NCI-H2029 (cell line): ENCODE measurements around the gene STAT3.

Source experiments
- DNase-seq: peaks from one replicate; lab custom pipeline; 2025; lab: John Stamatoyannopoulos, UW

Gene STAT3

DNA sequence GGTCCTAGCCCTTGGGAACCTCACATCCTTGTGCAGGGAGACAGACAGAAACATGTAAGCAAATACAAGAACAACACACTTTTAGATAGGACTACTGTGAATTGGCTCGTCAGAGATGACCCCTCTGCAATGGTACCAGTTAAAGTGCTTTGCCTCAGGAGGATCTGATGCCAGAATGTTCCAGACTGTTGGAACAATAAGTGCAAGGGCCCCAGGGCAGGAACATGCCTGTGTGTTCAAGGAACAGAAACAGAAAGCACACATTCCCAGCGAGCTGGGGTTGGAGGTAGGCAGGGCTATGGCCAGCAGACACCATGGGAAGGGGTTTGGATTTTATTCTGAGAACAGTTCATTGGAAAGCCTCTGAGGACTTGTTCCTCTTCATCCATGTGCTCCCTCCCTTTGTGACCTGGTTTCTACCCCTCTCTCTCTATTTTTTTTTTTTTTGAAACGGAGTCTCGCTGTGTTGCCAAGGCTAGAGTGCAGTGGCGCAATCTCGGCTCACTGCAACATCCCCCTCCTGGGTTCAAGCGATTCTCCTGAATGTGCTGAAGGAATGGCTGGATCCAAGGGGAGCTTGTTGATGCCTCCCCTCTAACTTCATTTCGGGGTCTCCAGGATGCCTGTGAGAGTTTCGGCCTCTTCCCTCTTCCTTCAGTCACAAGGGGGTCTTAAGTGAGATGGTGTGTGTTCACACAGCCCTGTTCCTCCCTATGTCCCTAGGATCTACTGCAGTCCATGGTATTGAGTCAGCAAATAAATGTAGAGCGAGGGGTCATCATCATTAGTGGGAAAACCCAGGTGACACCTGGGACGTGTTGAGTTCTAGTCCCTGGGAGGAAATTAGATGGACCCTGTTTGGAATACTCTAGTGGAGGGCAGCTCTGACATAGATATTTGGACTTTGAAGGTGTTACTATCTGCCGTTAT is 93.5 kb downstream of the STAT3 start:
- no peak for DNase-seq

GRCh38 chr17:42291129-42291528 is 97.1 kb downstream of the STAT3 start:
- DNase-seq = no peak

GRCh38 chr17:42290577-42290976 is 97.7 kb downstream of the STAT3 start:
- DNase-seq = no peak

DNA sequence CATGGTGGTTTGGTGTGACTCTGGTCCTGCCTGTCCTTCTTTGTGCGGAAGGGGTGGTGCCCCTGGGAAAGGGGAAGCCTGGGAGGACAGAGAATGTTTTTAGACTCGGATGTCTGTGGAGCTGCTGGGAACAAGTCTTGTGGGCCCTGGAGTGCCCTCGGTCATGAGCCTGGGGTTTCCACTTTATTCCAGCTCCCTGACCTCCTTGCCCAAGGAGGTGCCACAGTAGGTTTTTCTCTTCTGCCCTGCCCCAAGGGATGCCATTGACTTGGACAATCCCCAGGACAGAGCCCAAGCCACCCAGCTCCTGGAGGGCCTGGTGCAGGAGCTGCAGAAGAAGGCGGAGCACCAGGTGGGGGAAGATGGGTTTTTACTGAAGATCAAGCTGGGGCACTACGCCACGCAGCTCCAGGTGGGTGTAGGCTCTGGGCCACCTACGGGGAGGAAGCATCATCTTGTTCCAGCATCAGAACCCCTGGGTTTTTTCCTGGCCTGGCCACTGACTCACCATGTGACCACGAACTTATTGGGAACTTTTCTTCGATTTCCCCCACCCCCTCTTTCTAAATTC is 98.5 kb downstream of the STAT3 start:
- no peak for DNase-seq

- DNase-seq = peak; percentile 78
Observed at GRCh38 chr17:42288803-42289610, 99.2 kb downstream of the STAT3 start.

- DNase-seq = peak; percentile 71
Observed at GRCh38 chr17:42287977-42288802, 100.1 kb downstream of the STAT3 start, which contains the start of gene STAT5A. STAT5A (plus strand) TSS chr17:42288498; CDS start chr17:42289412, 914 bp downstream.

GRCh38 chr17:42287305-42287976 is 100.8 kb downstream of the STAT3 start:
- DNase-seq = no peak

GRCh38 chr17:42286411-42287221 is 101.6 kb downstream of the STAT3 start:
- no peak for DNase-seq

- DNase-seq = no peak
Observed at GRCh38 chr17:42285346-42286050, 102.7 kb downstream of the STAT3 start.

DNA sequence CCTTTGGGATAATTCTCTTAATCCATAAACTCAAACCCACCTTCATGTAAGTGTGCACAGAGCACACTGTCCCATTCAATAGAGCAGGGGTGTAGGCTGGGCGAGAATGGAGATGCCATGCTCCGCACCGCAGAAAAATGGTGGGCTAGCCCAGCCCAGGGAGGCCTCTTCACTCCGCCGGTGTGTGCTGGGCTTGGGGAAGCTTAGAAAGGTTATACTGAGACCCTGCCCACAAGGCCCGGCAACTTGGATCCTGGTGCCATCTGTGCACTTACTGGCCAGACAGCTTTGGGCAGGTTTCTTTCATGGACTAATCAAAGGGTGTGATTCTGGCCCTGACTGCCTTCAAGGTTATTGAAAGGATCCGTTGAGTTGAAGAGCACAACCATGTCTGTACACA is 103.7 kb downstream of the STAT3 start:
- no peak for DNase-seq

DNA sequence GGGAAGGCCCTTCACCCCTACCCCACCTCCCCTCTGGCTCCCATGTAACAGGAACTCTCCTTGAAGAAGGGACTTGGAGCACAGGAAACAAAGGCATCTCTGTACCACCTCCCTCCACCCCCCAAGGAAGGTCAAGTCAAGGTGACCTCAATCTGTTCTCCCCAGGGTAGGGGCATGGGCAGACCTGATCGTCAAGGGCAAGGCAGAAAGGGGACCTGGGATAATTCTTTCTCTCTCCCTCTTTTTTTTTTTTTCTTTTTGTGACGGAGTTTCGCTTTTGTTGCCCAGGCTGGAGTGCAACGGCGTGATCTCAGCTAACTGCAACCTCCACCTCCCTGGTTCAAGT is 104.2 kb downstream of the STAT3 start:
- DNase-seq = no peak

DNA sequence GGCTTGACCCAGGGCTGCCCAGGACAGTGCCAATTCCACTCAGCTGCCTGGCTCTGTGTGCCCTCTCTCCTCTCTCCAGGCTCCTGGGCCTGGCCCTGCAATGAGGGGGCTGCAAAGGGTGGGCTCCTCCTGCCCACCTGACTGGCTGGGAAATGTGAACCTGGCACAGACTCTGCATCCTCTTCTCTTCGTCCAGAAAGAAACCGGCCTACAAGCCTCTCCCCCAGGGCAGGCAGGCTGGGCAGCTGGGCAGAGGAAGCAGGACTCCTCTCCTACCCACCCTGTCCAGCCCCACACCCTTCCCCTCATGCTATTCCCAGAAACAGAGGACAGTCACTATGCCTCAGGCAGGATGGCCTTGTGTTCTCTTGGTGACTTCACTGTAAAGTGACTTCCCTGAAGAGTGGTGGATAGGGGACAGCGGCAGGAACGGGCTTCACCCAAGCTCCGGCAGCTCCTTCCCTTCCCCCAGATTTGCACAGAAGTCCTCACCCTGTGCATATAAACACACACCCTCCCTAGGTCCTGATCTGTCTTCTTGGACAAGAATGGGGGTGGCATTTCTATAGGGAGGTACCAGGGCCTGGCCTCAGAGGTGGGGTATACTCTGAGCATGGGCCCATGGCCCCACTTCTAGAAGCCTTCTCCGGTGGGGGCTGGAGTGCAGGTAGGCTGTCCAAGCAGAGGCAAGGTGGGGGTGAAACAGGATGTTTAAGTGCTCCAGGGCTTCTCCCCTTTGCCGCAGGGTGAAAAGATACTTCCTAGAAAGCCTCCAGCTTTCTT is 104.8 kb downstream of the STAT3 start:
- DNase-seq = no peak

DNA sequence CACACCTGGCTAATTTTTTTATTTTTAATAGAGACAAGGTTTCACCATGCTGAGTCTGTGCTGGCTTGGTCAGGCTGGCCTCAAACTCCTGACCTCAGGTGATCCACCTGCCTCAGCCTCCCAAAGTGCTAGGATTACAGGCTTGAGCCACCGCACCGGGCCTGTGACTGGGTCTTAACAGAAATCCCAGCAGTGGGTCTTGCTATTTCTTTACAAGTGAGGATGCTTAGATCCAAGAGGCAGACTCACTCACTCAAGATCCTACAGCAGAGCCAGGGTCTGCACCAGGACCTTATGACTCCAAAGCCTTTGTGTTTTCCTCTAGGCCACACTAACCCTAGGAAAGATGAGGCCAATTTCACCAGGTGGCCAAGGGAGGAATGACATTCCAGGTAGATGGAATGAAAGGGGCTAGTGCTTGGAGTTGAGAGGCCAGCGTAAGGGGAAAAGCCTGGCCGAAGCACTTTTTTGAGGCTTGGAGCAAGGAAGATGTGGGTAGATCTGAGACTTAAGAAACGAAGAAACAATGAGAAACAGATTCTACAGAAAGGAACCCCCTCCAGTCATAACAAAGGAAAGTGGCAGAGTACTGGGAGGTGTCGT is 105.7 kb downstream of the STAT3 start:
- DNase-seq = no peak

- DNase-seq = peak; percentile 79
Observed at GRCh38 chr17:42281571-42282096, 106.6 kb downstream of the STAT3 start.

DNA sequence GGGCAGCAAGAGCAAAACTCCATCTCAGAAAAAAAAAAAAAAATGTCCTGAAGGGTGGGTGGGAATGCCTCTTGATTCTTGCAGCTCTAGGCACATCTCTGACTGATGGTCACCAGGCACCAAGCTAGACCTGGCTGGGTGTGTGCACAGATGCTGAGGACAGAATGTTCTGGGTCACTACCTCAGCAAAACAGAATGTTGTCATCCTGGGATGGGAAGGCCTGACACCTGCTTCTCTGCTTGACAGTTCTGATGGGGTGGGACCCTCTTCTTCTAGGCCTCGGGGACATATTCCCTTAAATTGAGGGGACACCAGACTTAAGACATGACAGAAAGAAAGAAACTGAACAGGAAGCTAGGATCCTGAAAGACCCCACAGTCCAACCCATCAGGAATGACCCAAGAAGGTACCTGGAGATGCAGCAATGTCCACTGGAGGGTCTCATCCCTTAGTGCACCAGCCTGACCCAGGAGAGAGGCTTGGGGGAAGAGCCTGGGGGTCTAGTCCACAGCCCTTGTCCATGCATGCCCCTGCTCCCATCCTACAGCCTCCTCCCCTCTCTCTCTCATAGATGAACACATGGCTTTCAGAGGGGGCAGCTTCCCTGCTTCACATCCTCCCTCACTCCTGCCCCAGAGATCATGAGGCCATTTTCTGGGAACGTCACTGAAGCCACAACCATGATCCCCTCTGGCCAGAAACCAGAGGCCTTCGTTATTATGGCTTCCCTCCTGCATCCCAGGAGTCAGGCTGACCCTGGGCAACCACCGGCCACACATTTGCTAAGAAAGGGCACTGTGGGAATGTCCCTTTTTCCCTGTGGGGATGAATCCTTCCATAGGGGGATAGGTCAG is 108.2 kb downstream of the STAT3 start:
- no peak for DNase-seq

DNA sequence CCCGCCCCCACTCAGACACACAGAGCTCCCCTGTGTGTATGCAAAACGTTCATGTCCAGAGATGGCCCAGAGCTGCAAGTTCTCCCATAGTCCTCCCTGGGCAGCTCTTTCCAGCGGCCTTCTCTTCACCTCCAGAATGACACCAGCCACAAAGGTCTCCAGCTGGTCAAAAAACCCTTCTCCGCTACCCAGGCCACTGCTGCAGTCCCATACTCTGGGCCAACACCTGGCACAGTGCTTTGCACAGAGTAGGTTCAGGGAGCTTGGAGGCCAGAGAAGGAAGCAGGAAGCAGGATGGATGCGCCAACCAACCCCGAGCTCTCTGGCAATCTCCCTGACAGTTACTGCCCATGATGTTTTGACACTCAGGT is 110.9 kb downstream of the STAT3 start:
- DNase-seq = no peak

DNA sequence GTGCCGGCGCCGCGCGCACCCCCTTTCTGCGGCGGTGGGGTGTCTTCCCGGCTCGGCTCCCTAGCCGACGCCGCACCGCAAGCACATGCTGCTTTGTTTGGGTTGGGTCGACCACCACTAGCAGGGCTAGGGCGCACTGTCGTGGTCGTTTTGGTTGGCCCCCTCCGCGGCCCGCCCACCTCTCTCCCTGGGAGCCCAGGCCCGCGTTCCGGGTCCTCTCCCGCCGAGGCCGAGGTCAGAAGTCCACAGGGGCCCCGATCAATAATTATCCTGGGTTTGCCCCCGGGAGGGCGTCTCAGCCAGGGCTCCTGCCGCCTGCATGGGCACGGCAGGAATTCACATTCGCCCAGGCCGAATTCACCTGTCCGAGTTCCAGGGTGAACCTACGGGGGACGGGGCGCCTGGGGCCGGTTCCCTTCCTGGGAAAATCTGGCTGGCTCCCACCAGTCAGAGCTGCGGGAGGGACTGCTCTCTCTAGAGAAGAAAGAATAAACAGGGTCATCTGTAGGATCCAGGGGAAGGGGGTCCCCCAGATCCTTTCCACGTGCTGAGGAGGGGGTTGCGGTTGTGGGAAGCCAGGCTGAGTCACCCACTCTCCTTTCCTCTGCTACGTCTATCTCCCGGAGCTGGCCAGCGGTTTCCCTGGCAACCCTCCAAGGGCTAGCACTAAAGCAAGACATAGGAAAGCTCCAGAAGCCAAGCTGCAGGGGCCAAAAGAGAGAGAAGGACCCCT is 111.5 kb downstream of the STAT3 start:
- DNase-seq = peak; percentile 17
